K562 (cell line): ENCODE data around the gene CDIPT. TPM values are rescaled to one million over a fixed set of nuclear protein-coding genes. Genes with fewer than 3 reads are reported as not detected.

Source experiments
- ATAC-seq: fragments of 200-7000 bp; cut with Tn5 transposase; 3 replicates; pipeline ENCODE4 v1.9.1; 2020; ENCODE audit warnings: moderate library complexity
- BruUV-seq: library from RNA; stranded (reverse); fragments of 400-500 nt; replicated peaks from 2 replicates; lab custom pipeline; 2021; lab: Mats Ljungman, UMichigan
- CTCF ChIA-PET: fragments of 300-600 bp; formaldehyde crosslinking; extraction: SDS; loops from one replicate; lab custom pipeline; 2021; ENCODE audit warnings: low intra/inter-chr PET ratio; lab: Yijun Ruan, JAX
- POLR2A ChIA-PET: fragments of 300-600, 350-650 bp; sonication (Branson Sonifier 250); formaldehyde crosslinking; extraction: SDS; loops from one replicate; lab custom pipeline; 2021; ENCODE audit warnings: antibody characterized with exemption, inconsistent platforms; lab: Yijun Ruan, JAX
- DNase-seq, 4 experiments: peaks; one replicate each; pipeline versions ENCODE4 v3.0.0 to v3.0.0-alpha.2; 2011 to 2018; ENCODE audit warnings: low spot score in 3 of 4, mixed read lengths in 3 of 4; ENCODE audit errors: extremely low read depth in 1 of 4
- FAIRE-seq: peaks from 2 replicates; lab custom pipeline; 2011; peaks lifted over from hg19 to GRCh38; lab: Jason Lieb, UNC
- H2AFZ ChIP-seq: 2 replicates; pipeline ENCODE4 v1.6.0; 2011; ENCODE audit warnings: low read depth, low read length, control low read depth, inconsistent platforms
- H3K27ac ChIP-seq: fragments of 200-600 bp; 3 replicates; pipeline ENCODE4 v1.8.0; 2011; ENCODE audit warnings: low read depth, mild to moderate bottlenecking, control low read depth, inconsistent platforms, low read length, moderate library complexity, mixed read lengths; ENCODE audit errors: extremely low read depth
- H3K27me3 ChIP-seq, 2 experiments: fragments of 300-600 bp in 1 of 2; 2 replicates in 1 of 2; 3 replicates in 1 of 2; pipeline versions ENCODE4 v1.6.0 to v1.8.0; 2011; ENCODE audit warnings: inconsistent platforms in 2 of 2, low read length in 2 of 2, mild to moderate bottlenecking in 1 of 2, mixed read lengths in 1 of 2, moderate library complexity in 1 of 2; ENCODE audit not compliant: control insufficient read depth in 2 of 2, insufficient read depth in 2 of 2
- H3K36me3 ChIP-seq: fragments of 300-600 bp; 3 replicates; pipeline ENCODE4 v1.8.0; 2011; ENCODE audit warnings: mild to moderate bottlenecking, low read length, inconsistent platforms; ENCODE audit not compliant: control insufficient read depth, insufficient read depth
- H3K4me1 ChIP-seq, 2 experiments: fragments of 200-600 bp in 1 of 2; replicated peaks in 1 of 2; 2 replicates in 1 of 2; 3 replicates in 1 of 2; pipeline versions ENCODE4 v1.5.1 to v1.8.0; 2011; ENCODE audit warnings: inconsistent platforms in 2 of 2, low read length in 2 of 2, mild to moderate bottlenecking in 1 of 2, mixed read lengths in 1 of 2, moderate library complexity in 1 of 2; ENCODE audit not compliant: control insufficient read depth in 2 of 2, insufficient read depth in 2 of 2
- H3K4me2 ChIP-seq: 2 replicates; pipeline ENCODE4 v1.6.1; 2011; ENCODE audit warnings: low read length, control low read depth, inconsistent platforms, mixed read lengths; ENCODE audit not compliant: insufficient read depth
- H3K4me3 ChIP-seq: fragments of 200-600 bp; sonication (generic), shearing (Covaris generic); 2 replicates; pipeline ENCODE4 v1.5.1; 2016; ENCODE audit warnings: control low read depth, inconsistent platforms
- H3K79me2 ChIP-seq: fragments of 200-600 bp; 3 replicates; pipeline ENCODE4 v1.8.0; 2011; ENCODE audit warnings: low read length, inconsistent platforms; ENCODE audit not compliant: control insufficient read depth, insufficient read depth
- H3K9ac ChIP-seq, 2 experiments: 2 replicates each; pipeline versions ENCODE4 v1.6.0 to v1.6.1; 2011; ENCODE audit warnings: low read depth in 2 of 2, low read length in 2 of 2, control low read depth in 1 of 2, inconsistent platforms in 1 of 2, mild to moderate bottlenecking in 1 of 2, mixed read lengths in 1 of 2; ENCODE audit not compliant: insufficient read depth in 1 of 2
- H3K9me1 ChIP-seq: one replicate; pipeline ENCODE4 v1.6.0; 2011; ENCODE audit warnings: inconsistent platforms, mild to moderate bottlenecking, low read length, moderate library complexity; ENCODE audit not compliant: control insufficient read depth, insufficient read depth
- H3K9me3 ChIP-seq: replicated peaks from 2 replicates; pipeline ENCODE4 v1.5.1; 2011; ENCODE audit warnings: low read depth, low read length, inconsistent platforms; ENCODE audit not compliant: control insufficient read depth, insufficient read depth
- H4K20me1 ChIP-seq: replicated peaks from 2 replicates; pipeline ENCODE4 v1.6.1; 2011; ENCODE audit warnings: low read length, inconsistent platforms, mixed read lengths; ENCODE audit not compliant: control insufficient read depth, insufficient read depth
- HMG20B ChIP-seq: fragments of 250-450 bp; sonication (Bioruptor Pico); IDR thresholded peaks from 2 replicates; pipeline ENCODE4 v1.5.0; 2021; ENCODE audit warnings: mild to moderate bottlenecking
- MAZ ChIP-seq, 2 experiments: fragments of 450-650 bp in 1 of 2; sonication (generic) in 1 of 2; formaldehyde crosslinking; IDR thresholded peaks in 1 of 2; conservative IDR thresholded peaks in 1 of 2; 2 replicates each; pipeline versions ENCODE4 v1.4.0 to v1.5.0; 2020; ENCODE audit warnings: mild to moderate bottlenecking in 1 of 2, missing genetic modification reagents in 1 of 2
- NCOA1 ChIP-seq: fragments of 450-650 bp; IDR thresholded peaks from 2 replicates; pipeline ENCODE4 v1.6.1; 2016; ENCODE audit warnings: low read depth
- NFIC ChIP-seq: fragments of 450-650 bp; IDR thresholded peaks from 2 replicates; pipeline ENCODE4 v1.6.1; 2017; ENCODE audit warnings: mild to moderate bottlenecking, inconsistent platforms
- NR2C2 ChIP-seq, 2 experiments: fragments of 200-800 bp in 1 of 2; sonication (Bioruptor generic) in 1 of 2; sonication (generic) in 1 of 2; formaldehyde crosslinking in 1 of 2; IDR thresholded peaks; 2 replicates each; pipeline versions ENCODE4 v1.6.1 to v1.8.0; 2016 to 2022; ENCODE audit warnings: mild to moderate bottlenecking in 1 of 2, missing compliant biosample characterization in 1 of 2, missing genetic modification characterization in 1 of 2, missing genetic modification reagents in 1 of 2
- ZNF785 ChIP-seq: fragments of 250-450 bp; sonication (Bioruptor Pico); IDR thresholded peaks from 2 replicates; pipeline ENCODE4 v1.4.0; 2020; ENCODE audit warnings: mild to moderate bottlenecking
- WGBS: fragments of 100-300 bp; shearing (Covaris generic); methylation state at CpG from one replicate; pipeline ENCODE4 v1.1.6; 2016; ENCODE audit warnings: low coverage, mixed read lengths; ENCODE audit not compliant: insufficient coverage; ENCODE audit errors: missing lambda C conversion rate; 5-methylcytosine and 5-hydroxymethylcytosine counted together
- in situ Hi-C: fragments of 300-500 bp; cut with MboI; formaldehyde crosslinking; loops from 4 replicates; pipeline ENCODE4 v1.15.0; 2018; ENCODE audit warnings: inconsistent platforms, mixed read lengths
- intact Hi-C: fragments of 100-400 bp; cut with micrococcal nuclease; formaldehyde crosslinking; loops from 2 replicates; pipeline ENCODE4 v1.14.2; 2022
- polyA plus RNA-seq, 8 experiments: library from polyadenylated mRNA; depleted of rRNA in 4 of 8; stranded (reverse) in 5 of 8; unstranded in 3 of 8; fragments of >200 nt; fragmentation: Nextera tagmentation in 2 of 8; fragmentation: Illumina TruSeq in 1 of 8; extraction: Ambion mirVana in 2 of 8; extraction: Trizol in 1 of 8; gene quantifications; 2 replicates each; pipeline versions ENCODE4 v1.2.1 to v1.2.3, GENCODE V29; 2011 to 2014; ENCODE audit warnings: inconsistent platforms in 1 of 8, missing spikeins in 1 of 8
- total RNA-seq, 7 experiments: library from RNA; depleted of rRNA in 6 of 7; stranded (reverse); fragments of >200 nt in 6 of 7; fragmentation: Illumina TruSeq in 2 of 7; extraction: Trizol in 2 of 7; gene quantifications; 2 replicates each; pipeline versions ENCODE4 v1.2.1 to v1.2.3, GENCODE V29; 2011 to 2021; ENCODE audit warnings: low replicate concordance in 1 of 7
- TF ChIP-seq, protein P1 (sequence below): fragments of 450-650 bp; IDR thresholded peaks from 2 replicates; pipeline ENCODE4 v1.7.1; 2018; ENCODE audit warnings: mild to moderate bottlenecking, low read depth; ENCODE audit not compliant: partially characterized antibody
- TF ChIP-seq, protein P2 (sequence below): fragments of 450-650 bp; IDR thresholded peaks from 2 replicates; pipeline ENCODE4 v1.6.1; 2017; ENCODE audit warnings: antibody characterized with exemption

CDIPT gene
- total and polyA plus RNA-seq, 9 of the 15 experiments (the other 6 are each of a cell fraction or from before 2014, with no cell fraction given) = 1.3 to 37.0 (median 23.0) TPM

DNA sequence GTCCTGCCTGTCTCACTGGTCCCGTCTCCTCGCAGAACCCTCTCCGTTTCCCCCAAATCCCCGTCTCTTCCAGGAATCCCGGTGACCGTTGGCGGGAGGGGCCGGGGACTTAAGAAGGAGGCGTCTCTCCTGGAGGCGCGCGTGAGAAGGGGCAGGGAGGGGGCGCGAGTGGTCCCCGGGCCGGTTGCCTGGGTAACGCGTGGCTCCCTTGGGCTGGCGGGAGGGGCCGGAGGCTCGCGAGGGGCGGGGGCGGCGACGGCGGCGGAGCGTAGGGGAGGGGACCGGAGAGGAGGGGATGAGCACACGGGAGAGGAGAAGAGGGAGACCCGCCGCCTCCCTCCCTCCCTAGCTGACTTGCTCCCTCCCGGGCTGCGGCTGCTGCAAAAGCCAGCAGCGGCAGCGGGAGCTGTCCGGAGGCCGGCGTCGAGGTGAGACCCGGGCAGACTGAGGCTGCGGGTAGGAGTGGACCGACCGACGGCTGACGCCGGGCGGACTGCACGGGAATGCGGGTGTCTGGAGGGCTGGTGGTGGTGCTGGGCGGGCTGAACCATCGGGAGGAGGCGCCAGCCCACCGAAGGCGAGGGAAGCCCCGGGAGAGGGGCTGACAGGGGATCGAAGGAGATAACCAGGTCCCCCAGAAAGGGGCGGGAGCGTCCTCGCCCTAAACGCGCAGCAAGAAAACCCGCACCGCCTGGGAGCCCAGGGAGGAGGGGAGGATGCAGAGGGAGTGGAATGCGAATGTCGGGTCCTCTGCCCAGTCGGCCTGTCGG is 50.9 kb downstream of the CDIPT start, which contains the start of gene PRRT2 (continued):
- no peak for TF ChIP-seq NCOA1
- TF ChIP-seq, all 486 proteins: peak for 26

- H2AFZ ChIP-seq = peak overlapping the region; percentile 64; the same call in 1 of the 2 replicates
- H3K4me1 ChIP-seq = peaks cover 43 to 82% of the 10 kb centered on the region in 2 experiments
- CTCF ChIA-PET = interaction anchor here (0.6 kb wide), 1 partner anchor 852 kb away, joined by 5 read pairs; no protein-coding TSS in a partner anchor
- peak overlapping the region; percentile 91 for H3K4me2 ChIP-seq
- H3K9ac ChIP-seq = peak overlapping the region in 1 of 2 experiments; percentile 85; a peak in 3 of 4 replicates
- ATAC-seq (peak; percentile 81), DNase-seq (peak; percentile 49 to 94 (median 64)), FAIRE-seq (peak; percentile 99)
- H4K20me1 ChIP-seq = peaks cover 23% of the 10 kb centered on the region; the same call in 1 of the 2 replicates
- H3K4me3 ChIP-seq = peak overlapping the region; percentile 37
- in situ Hi-C loops = no loop called here
- peaks cover 42% of the 10 kb centered on the region for H3K79me2 ChIP-seq
- under 1% methylated on average over 31 of the region's 31 CpGs for WGBS
- no TSS peak for BruUV-seq
- H3K36me3 ChIP-seq = peaks cover 36% of the 10 kb centered on the region
- H3K27ac ChIP-seq = peak overlapping the region; percentile 27; the same call in 1 of the 3 replicates
- no peaks in the 10 kb centered on the region for H3K9me1 ChIP-seq
- intact Hi-C loops = loop anchor here (10.0 kb wide), 1 partner anchor 213 kb away; the partner anchor contains the start of gene C16orf92
- no peaks in the 10 kb centered on the region for H3K9me3 ChIP-seq
- POLR2A ChIA-PET = interaction anchor here (0.8 to 1.5 kb wide), 5 partner anchors 18 to 255 kb away, joined by 3 to 4 read pairs (median 3); partner anchors contain the start of gene ALDOA
- H3K27me3 ChIP-seq = no peaks in the 10 kb centered on the region
- TF ChIP-seq NFIC = peak; percentile 25; the same call in 1 of the 2 replicates
- TF ChIP-seq, protein P1, sequence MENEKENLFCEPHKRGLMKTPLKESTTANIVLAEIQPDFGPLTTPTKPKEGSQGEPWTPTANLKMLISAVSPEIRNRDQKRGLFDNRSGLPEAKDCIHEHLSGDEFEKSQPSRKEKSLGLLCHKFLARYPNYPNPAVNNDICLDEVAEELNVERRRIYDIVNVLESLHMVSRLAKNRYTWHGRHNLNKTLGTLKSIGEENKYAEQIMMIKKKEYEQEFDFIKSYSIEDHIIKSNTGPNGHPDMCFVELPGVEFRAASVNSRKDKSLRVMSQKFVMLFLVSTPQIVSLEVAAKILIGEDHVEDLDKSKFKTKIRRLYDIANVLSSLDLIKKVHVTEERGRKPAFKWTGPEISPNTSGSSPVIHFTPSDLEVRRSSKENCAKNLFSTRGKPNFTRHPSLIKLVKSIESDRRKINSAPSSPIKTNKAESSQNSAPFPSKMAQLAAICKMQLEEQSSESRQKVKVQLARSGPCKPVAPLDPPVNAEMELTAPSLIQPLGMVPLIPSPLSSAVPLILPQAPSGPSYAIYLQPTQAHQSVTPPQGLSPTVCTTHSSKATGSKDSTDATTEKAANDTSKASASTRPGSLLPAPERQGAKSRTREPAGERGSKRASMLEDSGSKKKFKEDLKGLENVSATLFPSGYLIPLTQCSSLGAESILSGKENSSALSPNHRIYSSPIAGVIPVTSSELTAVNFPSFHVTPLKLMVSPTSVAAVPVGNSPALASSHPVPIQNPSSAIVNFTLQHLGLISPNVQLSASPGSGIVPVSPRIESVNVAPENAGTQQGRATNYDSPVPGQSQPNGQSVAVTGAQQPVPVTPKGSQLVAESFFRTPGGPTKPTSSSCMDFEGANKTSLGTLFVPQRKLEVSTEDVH = peak; percentile 57
- peak in 1 of 2 experiments; percentile 40; a peak in 2 of 4 replicates for TF ChIP-seq MAZ (CRISPR knock-in tag; conservative IDR thresholded peaks at IDR 0.05 in 1 of 2, IDR thresholded peaks at IDR 0.05 in 1 of 2)
- TF ChIP-seq, protein P2, sequence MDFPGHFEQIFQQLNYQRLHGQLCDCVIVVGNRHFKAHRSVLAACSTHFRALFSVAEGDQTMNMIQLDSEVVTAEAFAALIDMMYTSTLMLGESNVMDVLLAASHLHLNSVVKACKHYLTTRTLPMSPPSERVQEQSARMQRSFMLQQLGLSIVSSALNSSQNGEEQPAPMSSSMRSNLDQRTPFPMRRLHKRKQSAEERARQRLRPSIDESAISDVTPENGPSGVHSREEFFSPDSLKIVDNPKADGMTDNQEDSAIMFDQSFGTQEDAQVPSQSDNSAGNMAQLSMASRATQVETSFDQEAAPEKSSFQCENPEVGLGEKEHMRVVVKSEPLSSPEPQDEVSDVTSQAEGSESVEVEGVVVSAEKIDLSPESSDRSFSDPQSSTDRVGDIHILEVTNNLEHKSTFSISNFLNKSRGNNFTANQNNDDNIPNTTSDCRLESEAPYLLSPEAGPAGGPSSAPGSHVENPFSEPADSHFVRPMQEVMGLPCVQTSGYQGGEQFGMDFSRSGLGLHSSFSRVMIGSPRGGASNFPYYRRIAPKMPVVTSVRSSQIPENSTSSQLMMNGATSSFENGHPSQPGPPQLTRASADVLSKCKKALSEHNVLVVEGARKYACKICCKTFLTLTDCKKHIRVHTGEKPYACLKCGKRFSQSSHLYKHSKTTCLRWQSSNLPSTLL = no peak
- no peak for TF ChIP-seq ZNF785 (CRISPR knock-in tag)
- TF ChIP-seq HMG20B (CRISPR knock-in tag) = no peak
- TF ChIP-seq NR2C2 (CRISPR knock-in tag; IDR thresholded peaks at IDR 0.05) = no peak
- no peak for TF ChIP-seq NR2C2 (tag; IDR thresholded peaks at IDR 0.05)
Measured at GRCh38 chr16:29811170-29811895, 51.7 kb downstream of the CDIPT start.
